WI38 (cell line): ENCODE results near the gene LZTS3.
"Not testable (repeated sequence)": the region's sequence is repeated elsewhere in the genome, so short reads cannot be mapped to it uniquely, and the experiment has no call there.

ENCODE experiments used
- H3K4me3 ChIP-seq: 2 replicates; pipeline ENCODE4 v1.5.1; 2011; ENCODE audit warnings: low read depth, mild to moderate bottlenecking, control low read depth, low read length
- CTCF ChIP-seq: IDR thresholded peaks from 2 replicates; pipeline ENCODE4 v1.5.1; 2012; ENCODE audit warnings: low read depth, mild to moderate bottlenecking, control low read depth, low read length

The LZTS3 gene

GRCh38 chr20:3157817-3158216 is 15.5 kb downstream of the LZTS3 start:
- H3K4me3 ChIP-seq = peak overlapping the region; percentile 84; the same call in 1 of the 2 replicates
- TF ChIP-seq CTCF = no peak

- no peak overlapping the region for H3K4me3 ChIP-seq
Observed at GRCh38 chr20:3156811-3157619, 16.3 kb downstream of the LZTS3 start.

GRCh38 chr20:3152057-3152644 is 21.2 kb downstream of the LZTS3 start:
- H3K4me3 ChIP-seq = not testable (repeated sequence)

More at GRCh38 chr20:3156811-3157619, 16.3 kb downstream of the LZTS3 start:
- TF ChIP-seq CTCF = no peak

- no peak for TF ChIP-seq CTCF
- H3K4me3 ChIP-seq = no peak overlapping the region
Observed at GRCh38 chr20:3150908-3151307, 22.4 kb downstream of the LZTS3 start.

GRCh38 chr20:3146732-3147341 is 26.5 kb downstream of the LZTS3 start:
- no peak for TF ChIP-seq CTCF
- no peak overlapping the region for H3K4me3 ChIP-seq

GRCh38 chr20:3141757-3142156 is 31.6 kb downstream of the LZTS3 start:
- no peak for TF ChIP-seq CTCF
- no peak overlapping the region for H3K4me3 ChIP-seq

- no peak for TF ChIP-seq CTCF
- no peak overlapping the region for H3K4me3 ChIP-seq
Observed at GRCh38 chr20:3137492-3137891, 35.9 kb downstream of the LZTS3 start.
